ENCODE measurements around the gene MED27. TPM values are rescaled to one million over a fixed set of nuclear protein-coding genes. Genes with fewer than 3 reads are reported as not detected.

The MED27 gene
- total RNA-seq, 1 donor from 2014 or later, result 31.3 TPM

DNA sequence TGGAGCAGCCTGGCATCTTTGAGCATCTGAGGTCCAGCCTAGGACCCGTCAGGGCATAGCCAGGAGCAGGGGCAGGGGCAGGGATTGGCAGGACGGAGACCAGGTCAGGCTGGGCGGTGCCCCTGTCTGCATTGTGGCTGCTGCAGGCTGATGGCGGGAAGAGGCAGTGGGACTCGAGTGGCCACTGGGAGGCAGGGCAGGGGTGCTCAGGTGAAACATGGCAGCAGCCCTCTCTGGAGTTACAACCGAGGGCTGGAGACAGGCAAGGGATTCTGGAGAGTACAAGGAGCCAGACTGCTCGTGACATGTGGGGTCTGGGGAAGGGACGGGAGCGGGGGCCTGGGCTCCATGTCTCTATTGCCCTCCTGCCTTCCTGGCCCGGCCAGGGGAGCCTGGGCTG lies 242.4 kb downstream of the MED27 start:
- Mint-ChIP-seq H3K9me3 (no peaks in the 10 kb centered on the region), H3K36me3 (ENCODE audit: low read depth) (no peaks in the 10 kb centered on the region), H3K4me3 (no peak overlapping the region), H3K4me1 (peaks cover 4% of the 10 kb centered on the region), H3K27me3 (ENCODE audit: low read depth) (no peaks in the 10 kb centered on the region), H3K27ac (ENCODE audit: unreplicated experiment) (no peak overlapping the region)
- DNase-seq (ENCODE audit: low read depth, low spot score), result no peak
- TF ChIP-seq, protein P1, sequence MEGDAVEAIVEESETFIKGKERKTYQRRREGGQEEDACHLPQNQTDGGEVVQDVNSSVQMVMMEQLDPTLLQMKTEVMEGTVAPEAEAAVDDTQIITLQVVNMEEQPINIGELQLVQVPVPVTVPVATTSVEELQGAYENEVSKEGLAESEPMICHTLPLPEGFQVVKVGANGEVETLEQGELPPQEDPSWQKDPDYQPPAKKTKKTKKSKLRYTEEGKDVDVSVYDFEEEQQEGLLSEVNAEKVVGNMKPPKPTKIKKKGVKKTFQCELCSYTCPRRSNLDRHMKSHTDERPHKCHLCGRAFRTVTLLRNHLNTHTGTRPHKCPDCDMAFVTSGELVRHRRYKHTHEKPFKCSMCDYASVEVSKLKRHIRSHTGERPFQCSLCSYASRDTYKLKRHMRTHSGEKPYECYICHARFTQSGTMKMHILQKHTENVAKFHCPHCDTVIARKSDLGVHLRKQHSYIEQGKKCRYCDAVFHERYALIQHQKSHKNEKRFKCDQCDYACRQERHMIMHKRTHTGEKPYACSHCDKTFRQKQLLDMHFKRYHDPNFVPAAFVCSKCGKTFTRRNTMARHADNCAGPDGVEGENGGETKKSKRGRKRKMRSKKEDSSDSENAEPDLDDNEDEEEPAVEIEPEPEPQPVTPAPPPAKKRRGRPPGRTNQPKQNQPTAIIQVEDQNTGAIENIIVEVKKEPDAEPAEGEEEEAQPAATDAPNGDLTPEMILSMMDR (conservative IDR thresholded peaks at IDR 0.05), result peak; percentile 14

GRCh38 chr9:131836607-131837315 lies 242.9 kb downstream of the MED27 start:
- Mint-ChIP-seq H3K36me3 (ENCODE audit: low read depth) (no peaks in the 10 kb centered on the region), H3K4me3 (no peak overlapping the region), H3K27me3 (ENCODE audit: low read depth) (no peaks in the 10 kb centered on the region), H3K4me1 (peaks cover 4% of the 10 kb centered on the region), H3K9me3 (no peaks in the 10 kb centered on the region), H3K27ac (ENCODE audit: unreplicated experiment) (no peak overlapping the region)
- TF ChIP-seq, protein P1 (conservative IDR thresholded peaks at IDR 0.05), result no peak
- DNase-seq (ENCODE audit: low read depth, low spot score), result no peak

- Mint-ChIP-seq H3K36me3 (ENCODE audit: low read depth) (no peaks in the 10 kb centered on the region), H3K9me3 (no peaks in the 10 kb centered on the region), H3K4me1 (peaks cover 4% of the 10 kb centered on the region), H3K4me3 (no peak overlapping the region), H3K27me3 (ENCODE audit: low read depth) (no peaks in the 10 kb centered on the region), H3K27ac (ENCODE audit: unreplicated experiment) (no peak overlapping the region)
- no peak for DNase-seq (ENCODE audit: low read depth, low spot score)
- TF ChIP-seq, protein P1 (conservative IDR thresholded peaks at IDR 0.05), result no peak
Measured at GRCh38 chr9:131836021-131836420, 243.6 kb downstream of the MED27 start.

- H3K36me3 Mint-ChIP-seq (ENCODE audit: low read depth), result no peaks in the 10 kb centered on the region
- H3K4me1 Mint-ChIP-seq, result peaks cover 4% of the 10 kb centered on the region
- H3K27me3 Mint-ChIP-seq (ENCODE audit: low read depth), result no peaks in the 10 kb centered on the region
- no peak for DNase-seq (ENCODE audit: low read depth, low spot score)
- H3K4me3 Mint-ChIP-seq, result no peak overlapping the region
- TF ChIP-seq, protein P1 (conservative IDR thresholded peaks at IDR 0.05), result no peak
- H3K27ac Mint-ChIP-seq (ENCODE audit: unreplicated experiment), result no peak overlapping the region
- no peaks in the 10 kb centered on the region for H3K9me3 Mint-ChIP-seq
Measured at GRCh38 chr9:131835151-131835910, 244.3 kb downstream of the MED27 start.

- no peak for DNase-seq (ENCODE audit: low read depth, low spot score)
- Mint-ChIP-seq H3K27me3 (ENCODE audit: low read depth) (no peaks in the 10 kb centered on the region), H3K36me3 (ENCODE audit: low read depth) (no peaks in the 10 kb centered on the region), H3K9me3 (no peaks in the 10 kb centered on the region), H3K27ac (ENCODE audit: unreplicated experiment) (peak overlapping the region; percentile 85), H3K4me3 (no peak overlapping the region), H3K4me1 (peaks cover 4% of the 10 kb centered on the region)
- TF ChIP-seq, protein P1 (conservative IDR thresholded peaks at IDR 0.05), result no peak
Measured at GRCh38 chr9:131834721-131835120, 244.9 kb downstream of the MED27 start.

All from neural crest cell (in vitro differentiated cells).